Osteoblast (primary cell): ENCODE results near the gene COL6A1. TPM values are rescaled to one million over a fixed set of nuclear protein-coding genes. Genes with fewer than 3 reads are reported as not detected.
A peak's percentile ranks its signal among the peaks of the same experiment; 100 is the strongest.

Experiments
- DNase-seq: peaks from one replicate; pipeline ENCODE4 v3.0.0; 2011; ENCODE audit warnings: low spot score, mixed read lengths; ENCODE audit not compliant: insufficient read length; ENCODE audit errors: missing footprints
- H2AFZ ChIP-seq: 2 replicates; pipeline ENCODE4 v1.6.0; 2011; ENCODE audit warnings: mild to moderate bottlenecking, low read length
- H3K27ac ChIP-seq: 2 replicates; pipeline ENCODE4 v1.5.1; 2011; ENCODE audit warnings: mild to moderate bottlenecking, low read depth, low read length, moderate library complexity
- H3K27me3 ChIP-seq: 2 replicates; pipeline ENCODE4 v1.6.0; 2012; ENCODE audit warnings: mild to moderate bottlenecking, control low read depth, inconsistent platforms, low read length, moderate library complexity; ENCODE audit not compliant: insufficient read depth
- H3K36me3 ChIP-seq: 2 replicates; pipeline ENCODE4 v1.5.1; 2011; ENCODE audit warnings: mild to moderate bottlenecking, low read length, control low read depth, moderate library complexity; ENCODE audit not compliant: insufficient read depth
- H3K4me1 ChIP-seq: 2 replicates; pipeline ENCODE4 v1.5.1; 2011; ENCODE audit warnings: mild to moderate bottlenecking, low read length, control low read depth, moderate library complexity; ENCODE audit not compliant: insufficient read depth
- H3K4me2 ChIP-seq: 2 replicates; pipeline ENCODE4 v1.6.0; 2011; ENCODE audit warnings: mild to moderate bottlenecking, low read length; ENCODE audit not compliant: insufficient read depth
- H3K4me3 ChIP-seq: fragments of 200-600 bp; sonication (generic); 3 replicates; pipeline ENCODE4 v1.5.1; 2012; ENCODE audit warnings: mild to moderate bottlenecking, low read length, inconsistent platforms; ENCODE audit not compliant: insufficient read depth
- H3K79me2 ChIP-seq: 2 replicates; pipeline ENCODE4 v1.6.0; 2012; ENCODE audit warnings: mild to moderate bottlenecking, low read length, control low read depth, inconsistent platforms; ENCODE audit not compliant: insufficient read depth
- H3K9me3 ChIP-seq: 2 replicates; pipeline ENCODE4 v1.5.1; 2011; ENCODE audit warnings: low read depth, low read length, control low read depth
- H4K20me1 ChIP-seq: 2 replicates; pipeline ENCODE4 v1.6.0; 2012; ENCODE audit warnings: mild to moderate bottlenecking, low read length, control low read depth; ENCODE audit not compliant: insufficient read depth
- total RNA-seq: library from RNA; depleted of rRNA; stranded (reverse); fragments of >200 nt; gene quantifications from 2 replicates; pipeline ENCODE4 v1.2.3, GENCODE V29; 2012
- TF ChIP-seq, protein P1 (sequence below): IDR thresholded peaks from 2 replicates; pipeline ENCODE4 v1.5.1; 2011; ENCODE audit warnings: mild to moderate bottlenecking, low read depth, low read length, moderate library complexity; ENCODE audit errors: extremely low read depth

Gene COL6A1
- total RNA-seq, 1 donor: 1,612 TPM

GRCh38 chr21:46052703-46053651 is 71.4 kb downstream of the COL6A1 start:
- H3K4me1 ChIP-seq: peaks cover 49% of the 10 kb centered on the region
- H3K27me3 ChIP-seq: no peaks in the 10 kb centered on the region
- no peaks in the 10 kb centered on the region for H3K36me3 ChIP-seq
- H3K4me3 ChIP-seq: peak overlapping the region; percentile 47
- peak overlapping the region; percentile 91 for H3K27ac ChIP-seq
- no peaks in the 10 kb centered on the region for H3K9me3 ChIP-seq
- H4K20me1 ChIP-seq: no peaks in the 10 kb centered on the region
- no peak overlapping the region for H2AFZ ChIP-seq
- TF ChIP-seq, protein P1, sequence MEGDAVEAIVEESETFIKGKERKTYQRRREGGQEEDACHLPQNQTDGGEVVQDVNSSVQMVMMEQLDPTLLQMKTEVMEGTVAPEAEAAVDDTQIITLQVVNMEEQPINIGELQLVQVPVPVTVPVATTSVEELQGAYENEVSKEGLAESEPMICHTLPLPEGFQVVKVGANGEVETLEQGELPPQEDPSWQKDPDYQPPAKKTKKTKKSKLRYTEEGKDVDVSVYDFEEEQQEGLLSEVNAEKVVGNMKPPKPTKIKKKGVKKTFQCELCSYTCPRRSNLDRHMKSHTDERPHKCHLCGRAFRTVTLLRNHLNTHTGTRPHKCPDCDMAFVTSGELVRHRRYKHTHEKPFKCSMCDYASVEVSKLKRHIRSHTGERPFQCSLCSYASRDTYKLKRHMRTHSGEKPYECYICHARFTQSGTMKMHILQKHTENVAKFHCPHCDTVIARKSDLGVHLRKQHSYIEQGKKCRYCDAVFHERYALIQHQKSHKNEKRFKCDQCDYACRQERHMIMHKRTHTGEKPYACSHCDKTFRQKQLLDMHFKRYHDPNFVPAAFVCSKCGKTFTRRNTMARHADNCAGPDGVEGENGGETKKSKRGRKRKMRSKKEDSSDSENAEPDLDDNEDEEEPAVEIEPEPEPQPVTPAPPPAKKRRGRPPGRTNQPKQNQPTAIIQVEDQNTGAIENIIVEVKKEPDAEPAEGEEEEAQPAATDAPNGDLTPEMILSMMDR: no peak
- peak overlapping the region; percentile 71 for H3K4me2 ChIP-seq
- H3K79me2 ChIP-seq: no peaks in the 10 kb centered on the region
- DNase-seq: peak; percentile 83

DNA sequence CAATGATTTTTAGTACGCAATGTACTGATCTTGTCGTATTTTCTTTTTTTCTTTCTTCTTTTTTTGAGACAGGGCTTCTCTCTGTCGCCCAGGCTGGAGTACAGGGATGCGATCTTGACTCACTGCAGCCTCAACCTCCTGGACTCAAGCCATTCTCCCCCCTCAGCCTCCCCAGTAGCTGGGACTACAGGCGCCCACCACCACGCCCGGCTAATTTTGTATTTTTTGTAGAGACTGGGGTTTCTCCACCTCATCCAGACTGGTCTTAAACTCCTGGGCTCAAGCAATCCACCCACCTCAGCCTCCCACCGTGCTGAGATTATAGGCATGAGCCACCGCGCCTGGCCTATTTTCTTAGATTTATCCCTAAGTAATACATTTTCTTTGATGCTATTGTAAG is 72.5 kb downstream of the COL6A1 start:
- no peak overlapping the region for H3K4me3 ChIP-seq
- no peaks in the 10 kb centered on the region for H3K79me2 ChIP-seq
- H3K27ac ChIP-seq: peak overlapping the region; percentile 91
- no peak overlapping the region for H2AFZ ChIP-seq
- TF ChIP-seq, protein P1: no peak
- no peaks in the 10 kb centered on the region for H4K20me1 ChIP-seq
- H3K27me3 ChIP-seq: no peaks in the 10 kb centered on the region
- peak overlapping the region; percentile 71 for H3K4me2 ChIP-seq
- H3K9me3 ChIP-seq: no peaks in the 10 kb centered on the region
- H3K4me1 ChIP-seq: peaks cover 44% of the 10 kb centered on the region
- H3K36me3 ChIP-seq: no peaks in the 10 kb centered on the region
- DNase-seq: no peak

GRCh38 chr21:46054451-46054881 is 72.9 kb downstream of the COL6A1 start:
- Histone ChIP-seq H3K27me3 (no peaks in the 10 kb centered on the region), H3K4me2 (no peak overlapping the region), H2AFZ (no peak overlapping the region), H3K4me3 (no peak overlapping the region), H3K27ac (peak overlapping the region; percentile 91), H3K9me3 (no peaks in the 10 kb centered on the region), H3K79me2 (no peaks in the 10 kb centered on the region), H3K36me3 (no peaks in the 10 kb centered on the region), H4K20me1 (no peaks in the 10 kb centered on the region), H3K4me1 (peaks cover 41% of the 10 kb centered on the region)
- DNase-seq: peak; percentile 90
- TF ChIP-seq, protein P1: no peak

Other genes starting within 250 kb of the COL6A1 start
- gene COL6A2, start 116.3 kb downstream of the COL6A1 start, total RNA-seq: 1,184 and 1,265 TPM in 2 replicates
- 0.29 and 0.36 TPM in 2 replicates for gene FTCD, start 173.8 kb downstream of the COL6A1 start, total RNA-seq
- 3.2 and 6.9 TPM in 2 replicates for gene SPATC1L, start 202.7 kb downstream of the COL6A1 start, total RNA-seq
- 122 and 145 TPM in 2 replicates for gene LSS, start 247.0 kb downstream of the COL6A1 start, total RNA-seq